Esophagus muscularis mucosa (tissue), 4 donors: ENCODE data around the gene ZNF90. TPM values are rescaled to one million over a fixed set of nuclear protein-coding genes. Genes with fewer than 3 reads are reported as not detected.
"Not testable (repeated sequence)": the region's sequence is repeated elsewhere in the genome, so short reads cannot be mapped to it uniquely, and the experiment has no call there.

Experiments
- DNase-seq: peaks from one replicate; pipeline ENCODE4 v3.0.0-alpha.2; 2017; ENCODE audit errors: extremely low spot score
- H3K27ac ChIP-seq, 4 donors: fragments of 200-600 bp; sonication (generic); replicated peaks in 1 of 4; 1 replicate in 3 of 4; 2 replicates in 1 of 4; pipeline ENCODE4 v1.5.1; 2016 to 2019; ENCODE audit warnings: mild to moderate bottlenecking in 1 of 4
- H3K27me3 ChIP-seq, 4 donors: fragments of 200-600 bp; sonication (generic); one replicate each; pipeline versions ENCODE4 v1.5.1 to v1.6.0; 2016 to 2019
- H3K36me3 ChIP-seq, 4 donors: fragments of 200-600 bp; sonication (generic); one replicate each; pipeline ENCODE4 v1.5.1; 2016 to 2019
- H3K4me1 ChIP-seq, 4 donors: fragments of 200-600 bp; sonication (generic); one replicate each; pipeline ENCODE4 v1.5.1; 2016 to 2019
- H3K4me3 ChIP-seq, 4 donors: fragments of 200-600 bp; sonication (generic); 1 replicate in 2 of 4; 2 replicates in 2 of 4; pipeline ENCODE4 v1.5.1; 2016 to 2019; ENCODE audit warnings: mild to moderate bottlenecking in 4 of 4, moderate library complexity in 1 of 4
- H3K9me3 ChIP-seq, 4 donors: fragments of 200-600 bp; sonication (generic); 1 replicate in 3 of 4; 2 replicates in 1 of 4; pipeline ENCODE4 v1.5.1; 2016 to 2019
- EP300 ChIP-seq: sonication (generic); formaldehyde crosslinking; IDR thresholded peaks from one replicate; pipeline ENCODE4 v1.6.1; 2017; ENCODE audit warnings: antibody characterized with exemption
- POLR2A ChIP-seq: fragments of 450-650 bp; IDR thresholded peaks from one replicate; pipeline ENCODE4 v1.6.1; 2017; ENCODE audit warnings: antibody characterized with exemption, moderate library complexity, mild to moderate bottlenecking, low read depth
- POLR2AphosphoS5 ChIP-seq, 2 donors: sonication (generic); formaldehyde crosslinking; IDR thresholded peaks; one replicate each; pipeline ENCODE4 v1.6.1; 2017; ENCODE audit warnings: antibody characterized with exemption in 2 of 2
- WGBS: methylation state at CpG from one replicate; pipeline ENCODE4 v1.1.5; 2018; 5-methylcytosine and 5-hydroxymethylcytosine counted together
- intact Hi-C: fragments of 100-400 bp; cut with DNase I; formaldehyde crosslinking; loops from one replicate; pipeline ENCODE4 v1.15.1; 2023
- total RNA-seq, 4 donors: library from RNA; depleted of rRNA; stranded (reverse); fragments of >200 nt; gene quantifications; one replicate each; pipeline versions ENCODE4 v1.1.0 to v1.2.1, GENCODE V29; 2016
- TF ChIP-seq, protein P1 (sequence below), 3 experiments: fragments of 200-600 bp in 2 of 3; fragments of 450-650 bp in 1 of 3; sonication (generic) in 2 of 3; IDR thresholded peaks; one replicate each; pipeline ENCODE4 v1.5.1; 2017 to 2019; ENCODE audit warnings: antibody characterized with exemption in 3 of 3, mild to moderate bottlenecking in 2 of 3, moderate library complexity in 1 of 3

ZNF90 gene
- total RNA-seq, 4 donors from 2014 or later: 0.66 to 1.4 (median 0.77) TPM

DNA sequence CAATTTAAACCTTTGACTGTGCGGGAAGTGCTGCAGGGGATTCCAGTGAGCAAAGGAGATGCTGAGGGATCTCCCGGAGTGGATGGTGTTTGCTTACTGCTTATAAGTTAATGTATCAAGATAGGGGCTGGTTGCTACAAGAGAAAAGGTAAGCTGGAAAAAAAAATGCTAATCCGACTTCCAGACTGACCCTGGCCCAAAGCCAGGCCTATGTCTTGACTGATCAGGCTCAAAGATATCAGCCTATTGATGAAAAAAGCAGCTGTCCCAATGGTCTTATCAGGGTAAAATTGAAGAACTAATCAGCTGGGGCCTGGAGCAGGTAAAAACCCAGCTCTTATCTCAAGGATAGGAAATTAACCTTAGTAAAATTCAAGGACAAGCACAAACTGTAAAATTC lies 10.9 kb upstream of the ZNF90 start:
- no peak for DNase-seq
- Histone ChIP-seq H3K27ac (no peak overlapping the region), H3K4me3 (no peak overlapping the region), H3K9me3 (no peaks in the 10 kb centered on the region), H3K4me1 (no peaks in the 10 kb centered on the region), H3K27me3 (peaks cover 0 to 27% (median 0%) of the 10 kb centered on the region in 4 donors), H3K36me3 (no peaks in the 10 kb centered on the region)
- TF ChIP-seq, protein P1, sequence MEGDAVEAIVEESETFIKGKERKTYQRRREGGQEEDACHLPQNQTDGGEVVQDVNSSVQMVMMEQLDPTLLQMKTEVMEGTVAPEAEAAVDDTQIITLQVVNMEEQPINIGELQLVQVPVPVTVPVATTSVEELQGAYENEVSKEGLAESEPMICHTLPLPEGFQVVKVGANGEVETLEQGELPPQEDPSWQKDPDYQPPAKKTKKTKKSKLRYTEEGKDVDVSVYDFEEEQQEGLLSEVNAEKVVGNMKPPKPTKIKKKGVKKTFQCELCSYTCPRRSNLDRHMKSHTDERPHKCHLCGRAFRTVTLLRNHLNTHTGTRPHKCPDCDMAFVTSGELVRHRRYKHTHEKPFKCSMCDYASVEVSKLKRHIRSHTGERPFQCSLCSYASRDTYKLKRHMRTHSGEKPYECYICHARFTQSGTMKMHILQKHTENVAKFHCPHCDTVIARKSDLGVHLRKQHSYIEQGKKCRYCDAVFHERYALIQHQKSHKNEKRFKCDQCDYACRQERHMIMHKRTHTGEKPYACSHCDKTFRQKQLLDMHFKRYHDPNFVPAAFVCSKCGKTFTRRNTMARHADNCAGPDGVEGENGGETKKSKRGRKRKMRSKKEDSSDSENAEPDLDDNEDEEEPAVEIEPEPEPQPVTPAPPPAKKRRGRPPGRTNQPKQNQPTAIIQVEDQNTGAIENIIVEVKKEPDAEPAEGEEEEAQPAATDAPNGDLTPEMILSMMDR (IDR thresholded peaks at IDR 0.05): no peak
- TF ChIP-seq POLR2A: no peak
- TF ChIP-seq POLR2AphosphoS5 (IDR thresholded peaks at IDR 0.05): no peak
- no peak for TF ChIP-seq EP300
- intact Hi-C loops: no loop called here
- WGBS: 62% methylated on average over 3 of the region's 3 CpGs

- 28% methylated on average over 9 of the region's 9 CpGs for WGBS
- intact Hi-C loops: no loop called here
- Histone ChIP-seq H3K36me3 (no peaks in the 10 kb centered on the region), H3K9me3 (no peaks in the 10 kb centered on the region), H3K4me3 (no peak overlapping the region), H3K27ac (no peak overlapping the region), H3K4me1 (no peaks in the 10 kb centered on the region), H3K27me3 (peaks cover 0 to 27% (median 0%) of the 10 kb centered on the region in 4 donors)
- no peak for DNase-seq
- TF ChIP-seq POLR2AphosphoS5 (IDR thresholded peaks at IDR 0.05): no peak
These were observed 9.9 kb upstream of the ZNF90 start for GRCh38 chr19:20067943-20068342.

DNA sequence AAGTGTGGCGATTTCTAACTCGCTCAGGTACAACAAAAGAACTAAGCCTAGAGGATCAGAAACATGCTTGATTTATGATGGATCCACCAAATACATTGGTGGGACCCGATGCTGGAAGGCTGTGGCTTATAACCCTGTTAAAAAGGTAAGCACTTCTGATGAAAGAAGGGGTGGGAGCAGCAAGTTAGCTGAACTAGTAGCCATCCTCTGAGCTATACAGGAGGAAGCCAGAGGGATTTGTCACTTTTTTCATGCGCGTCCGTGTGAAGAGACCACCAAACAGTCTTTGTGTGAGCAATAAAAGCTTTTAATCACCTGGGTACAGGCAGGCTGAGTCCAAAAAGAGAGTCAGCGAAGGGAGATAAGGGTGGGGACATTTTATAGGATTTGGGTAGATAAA lies 9.2 kb upstream of the ZNF90 start:
- DNase-seq, H3K4me1 ChIP-seq, H3K27ac ChIP-seq, H3K4me3 ChIP-seq, H3K36me3 ChIP-seq, H3K9me3 ChIP-seq, intact Hi-C loops: not testable (repeated sequence)
- WGBS: 28% methylated on average over 7 of the region's 7 CpGs
- peaks cover 0 to 27% (median 0%) of the 10 kb centered on the region in 4 donors for H3K27me3 ChIP-seq

GRCh38 chr19:20070691-20071090 lies 7.1 kb upstream of the ZNF90 start:
- no peak overlapping the region for H3K27ac ChIP-seq
- 76% methylated on average over 2 of the region's 2 CpGs for WGBS
- no peaks in the 10 kb centered on the region for H3K36me3 ChIP-seq
- no peaks in the 10 kb centered on the region for H3K9me3 ChIP-seq
- intact Hi-C loops: no loop called here
- no peak overlapping the region for H3K4me3 ChIP-seq
- no peak for DNase-seq
- TF ChIP-seq, protein P1 (IDR thresholded peaks at IDR 0.05): no peak
- TF ChIP-seq POLR2A (no peak), POLR2AphosphoS5 (IDR thresholded peaks at IDR 0.05) (no peak)
- H3K27me3 ChIP-seq: peaks cover 0 to 27% (median 0%) of the 10 kb centered on the region in 4 donors
- no peaks in the 10 kb centered on the region for H3K4me1 ChIP-seq

- H3K9me3 ChIP-seq: no peaks in the 10 kb centered on the region
- H3K4me1 ChIP-seq: peaks cover 0 to 5% (median 2%) of the 10 kb centered on the region in 4 donors
- TF ChIP-seq POLR2A (no peak), POLR2AphosphoS5 (IDR thresholded peaks at IDR 0.05) (no peak), EP300 (no peak)
- TF ChIP-seq, protein P1 (IDR thresholded peaks at IDR 0.05): no peak
- DNase-seq: no peak
- peaks cover 0 to 11% (median 0%) of the 10 kb centered on the region in 4 donors for H3K27me3 ChIP-seq
- no peak overlapping the region for H3K4me3 ChIP-seq
- 81% methylated on average over 5 of the region's 5 CpGs for WGBS
- H3K36me3 ChIP-seq: no peaks in the 10 kb centered on the region
- intact Hi-C loops: no loop called here
- H3K27ac ChIP-seq: no peak overlapping the region
These were observed 4.9 kb upstream of the ZNF90 start for GRCh38 chr19:20072936-20073335.

GRCh38 chr19:20078581-20079031 lies 806 bp downstream of the ZNF90 start:
- Histone ChIP-seq H3K4me3 (peak overlapping the region; percentile 58 to 66 (median 61)), H3K36me3 (no peaks in the 10 kb centered on the region), H3K27ac (peak overlapping the region; percentile 49 to 69 (median 62)), H3K27me3 (no peaks in the 10 kb centered on the region), H3K9me3 (no peaks in the 10 kb centered on the region), H3K4me1 (peaks cover 14 to 22% (median 19%) of the 10 kb centered on the region in 4 donors)
- DNase-seq: no peak
- WGBS: under 1% methylated on average over 19 of the region's 19 CpGs
- TF ChIP-seq EP300 (no peak), POLR2AphosphoS5 (IDR thresholded peaks at IDR 0.05) (no peak), POLR2A (no peak)
- TF ChIP-seq, protein P1 (IDR thresholded peaks at IDR 0.05): no peak
- intact Hi-C loops: no loop called here
